ENCODE results near the gene TIMM23.
"Not testable (repeated sequence)": the region's sequence is repeated elsewhere in the genome, so short reads cannot be mapped to it uniquely, and the experiment has no call there.

GRCh38 chr10:45954367-45954766 is 17.9 kb upstream of the TIMM23 start:
- TF ChIP-seq, protein P1, sequence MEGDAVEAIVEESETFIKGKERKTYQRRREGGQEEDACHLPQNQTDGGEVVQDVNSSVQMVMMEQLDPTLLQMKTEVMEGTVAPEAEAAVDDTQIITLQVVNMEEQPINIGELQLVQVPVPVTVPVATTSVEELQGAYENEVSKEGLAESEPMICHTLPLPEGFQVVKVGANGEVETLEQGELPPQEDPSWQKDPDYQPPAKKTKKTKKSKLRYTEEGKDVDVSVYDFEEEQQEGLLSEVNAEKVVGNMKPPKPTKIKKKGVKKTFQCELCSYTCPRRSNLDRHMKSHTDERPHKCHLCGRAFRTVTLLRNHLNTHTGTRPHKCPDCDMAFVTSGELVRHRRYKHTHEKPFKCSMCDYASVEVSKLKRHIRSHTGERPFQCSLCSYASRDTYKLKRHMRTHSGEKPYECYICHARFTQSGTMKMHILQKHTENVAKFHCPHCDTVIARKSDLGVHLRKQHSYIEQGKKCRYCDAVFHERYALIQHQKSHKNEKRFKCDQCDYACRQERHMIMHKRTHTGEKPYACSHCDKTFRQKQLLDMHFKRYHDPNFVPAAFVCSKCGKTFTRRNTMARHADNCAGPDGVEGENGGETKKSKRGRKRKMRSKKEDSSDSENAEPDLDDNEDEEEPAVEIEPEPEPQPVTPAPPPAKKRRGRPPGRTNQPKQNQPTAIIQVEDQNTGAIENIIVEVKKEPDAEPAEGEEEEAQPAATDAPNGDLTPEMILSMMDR (conservative IDR thresholded peaks at IDR 0.05 in 1 of 2, IDR thresholded peaks at IDR 0.05 in 1 of 2; ENCODE audit: low read depth in 1 of 2, low read length in 2 of 2), result not testable (repeated sequence)
- not testable (repeated sequence) for TF ChIP-seq EZH2 (IDR thresholded peaks at IDR 0.05; ENCODE audit: low read length, missing control alignments)

Data from fibroblast of lung (primary cell).